GM21529 (cell line): ENCODE measurements around the gene CATSPER4.

Experiments used
- ATAC-seq: cut with Tn5 transposase; IDR thresholded peaks from one replicate; pipeline ENCODE4 v1.9.1; 2021; ENCODE audit not compliant: unreplicated experiment

CATSPER4 gene

DNA sequence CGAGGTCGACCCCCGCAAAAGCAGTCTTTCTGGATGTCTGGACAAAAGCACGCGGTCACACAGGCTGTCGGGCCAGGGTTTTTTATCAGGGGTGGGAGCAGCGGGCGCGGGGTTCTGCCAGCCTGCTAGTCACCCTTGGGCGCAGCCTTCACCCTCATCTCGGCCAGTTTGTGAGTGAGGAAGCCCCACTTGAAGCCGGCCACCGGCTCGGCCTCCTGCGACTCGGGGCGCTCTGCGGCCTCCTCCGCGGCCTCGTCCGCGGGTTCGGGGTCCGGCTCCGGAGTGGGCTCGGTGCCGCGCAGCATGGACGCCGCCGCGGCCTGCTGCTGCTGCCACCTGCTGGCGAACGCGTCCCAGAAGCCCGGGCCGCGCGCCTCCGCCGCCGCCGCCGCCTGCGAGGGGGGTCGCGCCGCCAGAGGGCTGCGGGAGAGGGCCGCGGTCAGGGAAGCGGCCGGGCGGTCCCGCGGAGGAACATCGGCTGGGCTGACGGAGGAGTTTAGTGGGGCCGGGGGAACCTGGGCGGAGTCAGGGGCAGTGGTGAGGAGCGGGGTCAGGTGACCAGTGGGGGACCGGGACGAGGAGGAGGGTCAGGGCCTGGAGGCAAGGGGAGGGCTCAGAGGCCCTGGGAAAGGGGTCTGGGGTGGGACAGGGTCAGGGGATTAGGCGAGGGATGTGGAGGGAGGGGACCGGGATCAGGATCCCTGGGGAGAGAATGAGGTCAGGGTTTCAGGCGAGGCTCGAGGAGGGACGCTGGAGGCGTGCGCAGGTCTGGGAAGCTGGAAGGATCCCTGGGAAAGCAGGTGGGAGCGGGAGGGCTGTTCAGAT lies 26.2 kb upstream of the CATSPER4 start:
- no peak for ATAC-seq

- no peak for ATAC-seq
Measured at GRCh38 chr1:26164861-26165842, 25.2 kb upstream of the CATSPER4 start.

- no peak for ATAC-seq
Measured at GRCh38 chr1:26166719-26167281, 23.6 kb upstream of the CATSPER4 start.

DNA sequence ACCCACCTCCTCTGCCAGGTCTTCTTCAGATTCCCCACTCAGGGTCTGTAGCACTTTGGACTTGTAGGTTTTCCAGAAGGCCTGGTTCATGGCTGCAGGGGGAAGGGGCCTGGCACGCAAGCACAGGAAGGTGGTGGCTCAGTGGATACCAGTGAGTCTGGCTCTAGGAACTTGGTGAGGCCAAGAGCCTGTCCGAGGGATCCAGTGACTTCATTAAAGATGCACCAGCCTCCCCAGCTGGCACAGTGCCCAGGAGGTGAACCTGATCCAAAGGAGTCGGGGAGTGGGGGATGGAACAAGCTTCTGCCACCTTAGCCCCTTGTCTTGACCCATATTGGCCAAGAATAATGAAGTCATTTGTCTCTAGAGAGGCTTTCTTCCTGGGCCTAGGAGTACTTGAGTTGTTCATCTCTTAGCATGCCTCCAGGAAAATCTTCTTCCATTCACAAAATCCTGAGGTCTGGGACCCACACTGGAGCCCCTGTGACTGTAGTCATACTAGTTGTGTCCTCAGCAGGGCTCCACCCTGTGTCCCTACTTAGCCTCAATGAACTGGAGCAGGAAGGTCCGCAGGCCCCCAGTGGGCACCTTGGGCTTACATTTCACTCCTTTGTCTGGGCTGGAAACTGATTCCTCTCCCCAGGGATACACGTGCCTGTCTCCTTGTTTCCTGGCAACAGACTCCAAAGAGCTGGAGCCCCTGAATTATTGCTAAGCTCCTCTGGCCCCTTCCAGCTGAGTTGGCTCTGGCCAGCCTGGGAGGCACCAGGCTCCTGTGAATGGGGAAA lies 21.8 kb upstream of the CATSPER4 start, which contains the start of gene C1orf232:
Gene C1orf232 (minus strand): TSS at position 554 of the 788 bp plus-strand sequence. CDS start 464 bp downstream, at position 90.
- ATAC-seq, result no peak

DNA sequence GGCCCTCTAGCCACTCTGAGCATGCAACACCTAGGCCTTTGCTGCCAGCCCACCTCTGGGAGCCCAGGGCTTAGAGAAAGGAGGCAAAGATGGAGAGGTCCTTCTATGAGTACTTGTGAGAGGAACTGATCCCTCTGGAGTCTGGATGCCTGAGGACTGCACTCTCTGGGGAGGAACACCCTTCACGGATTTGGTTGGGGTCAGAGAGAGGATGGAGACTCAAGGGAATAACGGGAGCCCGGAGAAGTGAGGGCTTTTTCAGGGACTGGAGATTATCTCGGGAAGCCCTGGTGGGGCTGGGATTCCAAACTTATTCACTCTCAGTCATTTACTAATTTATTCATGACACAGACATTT lies 21.2 kb upstream of the CATSPER4 start:
- no peak for ATAC-seq

GRCh38 chr1:26169669-26170471 lies 20.5 kb upstream of the CATSPER4 start, which contains the start of gene ZNF593:
ZNF593 (plus strand) TSS chr1:26169908; CDS start chr1:26169984, 76 bp downstream.
- peak; percentile 88 for ATAC-seq

GRCh38 chr1:26170472-26170821 lies 20.0 kb upstream of the CATSPER4 start:
- ATAC-seq, result no peak

- no peak for ATAC-seq
Measured at GRCh38 chr1:26171084-26172072, 19.0 kb upstream of the CATSPER4 start, which contains the start of gene ZNF593OS. ZNF593OS (minus strand) TSS chr1:26171832; CDS start chr1:26171661, 171 bp downstream.

DNA sequence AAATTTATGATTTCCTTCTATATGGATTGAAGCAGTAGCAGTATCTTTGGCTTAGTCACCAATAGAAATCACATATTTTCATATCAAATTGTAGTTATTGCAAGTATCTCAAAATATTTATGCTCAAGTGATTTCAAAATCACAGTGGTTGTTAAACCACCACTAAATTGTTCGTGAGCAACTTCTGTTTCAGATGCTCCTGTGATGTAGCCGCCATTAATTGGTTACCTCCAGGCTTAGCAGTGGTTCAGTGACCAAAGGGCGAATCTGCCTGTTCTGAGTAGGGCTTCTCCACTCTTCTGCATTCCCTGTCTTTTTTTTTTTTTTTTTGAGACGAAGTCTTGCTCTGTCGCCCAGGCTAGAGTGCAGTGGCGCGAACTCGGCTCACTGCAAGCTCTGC lies 15.1 kb upstream of the CATSPER4 start:
- no peak for ATAC-seq

- no peak for ATAC-seq
Measured at GRCh38 chr1:26177182-26177684, 13.2 kb upstream of the CATSPER4 start, which contains the start of gene CNKSR1. CNKSR1 (plus strand) TSS chr1:26177491; CDS start chr1:26177548, 57 bp downstream.

DNA sequence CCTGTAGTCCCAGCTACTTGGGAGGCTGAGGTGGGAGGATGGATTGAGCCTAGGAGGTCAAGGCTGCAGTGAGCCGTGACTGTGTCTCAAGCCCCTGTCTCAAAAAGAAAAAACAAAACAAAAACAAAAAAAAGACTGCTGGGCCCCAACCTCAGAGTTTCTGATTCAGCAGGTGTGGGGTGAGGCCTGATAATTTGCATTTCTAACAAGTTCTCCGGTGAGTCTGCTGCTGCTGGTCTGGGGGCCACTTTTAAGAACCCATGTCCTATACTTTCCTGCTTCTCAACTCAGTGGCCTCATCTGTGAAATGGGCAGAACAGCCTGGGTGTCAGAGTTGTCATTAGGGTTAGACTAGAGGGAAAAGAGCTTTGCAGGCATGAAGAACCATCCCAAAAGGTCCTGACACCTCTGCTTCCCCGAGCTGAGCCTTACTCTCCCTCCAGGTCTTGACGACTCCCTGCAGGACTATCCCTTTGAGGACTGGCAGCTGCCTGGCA lies 10.3 kb upstream of the CATSPER4 start:
- no peak for ATAC-seq

- ATAC-seq, result no peak
Measured at GRCh38 chr1:26181586-26182382, 8.6 kb upstream of the CATSPER4 start.

- ATAC-seq, result no peak
Measured at GRCh38 chr1:26182383-26182696, 8.1 kb upstream of the CATSPER4 start.

GRCh38 chr1:26184086-26184485 lies 6.3 kb upstream of the CATSPER4 start:
- no peak for ATAC-seq

DNA sequence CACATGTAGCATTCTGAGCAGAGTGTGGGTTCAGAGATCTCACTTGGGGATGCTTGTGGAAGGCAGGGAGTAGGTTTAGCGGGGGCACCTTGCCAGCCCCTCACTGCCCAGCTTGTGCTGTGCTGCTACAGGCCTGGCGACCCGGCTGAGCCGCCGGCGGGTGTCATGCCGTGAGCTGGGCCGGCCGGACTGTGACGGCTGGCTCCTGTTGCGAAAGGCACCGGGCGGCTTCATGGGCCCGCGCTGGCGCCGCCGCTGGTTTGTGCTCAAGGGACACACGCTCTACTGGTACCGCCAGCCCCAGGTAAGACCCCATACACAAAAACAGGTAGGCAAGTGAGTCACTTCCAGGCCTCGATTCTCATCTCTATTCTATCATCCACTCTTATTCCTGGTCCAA lies 5.5 kb upstream of the CATSPER4 start:
- no peak for ATAC-seq

GRCh38 chr1:26187882-26188281 lies 2.5 kb upstream of the CATSPER4 start:
- ATAC-seq, result no peak

- ATAC-seq, result no peak
Measured at GRCh38 chr1:26188477-26188876, 1.9 kb upstream of the CATSPER4 start.
